GM21737 (cell line): Measurements from ENCODE around the gene IGSF3.
A peak's percentile ranks its signal among the peaks of the same experiment; 100 is the strongest.
"Not testable (repeated sequence)": the region's sequence is repeated elsewhere in the genome, so short reads cannot be mapped to it uniquely, and the experiment has no call there.

ENCODE experiments used
- ATAC-seq: cut with Tn5 transposase; IDR thresholded peaks from one replicate; pipeline ENCODE4 v1.9.1; 2021; ENCODE audit warnings: mild to moderate bottlenecking, moderate library complexity; ENCODE audit not compliant: unreplicated experiment

Gene IGSF3

GRCh38 chr1:116580446-116581322, 86.8 kb downstream of the IGSF3 start:
- ATAC-seq = no peak

GRCh38 chr1:116579259-116579875, 88.2 kb downstream of the IGSF3 start:
- ATAC-seq = no peak

- no peak for ATAC-seq
Measured at GRCh38 chr1:116578581-116578980, 89.0 kb downstream of the IGSF3 start.

GRCh38 chr1:116577759-116578314, 89.7 kb downstream of the IGSF3 start:
- no peak for ATAC-seq

- ATAC-seq = no peak
Measured at GRCh38 chr1:116574581-116575291, 92.8 kb downstream of the IGSF3 start.

GRCh38 chr1:116573431-116574095, 94.0 kb downstream of the IGSF3 start:
- ATAC-seq = no peak

GRCh38 chr1:116572771-116573430, 94.6 kb downstream of the IGSF3 start:
- ATAC-seq = no peak

- ATAC-seq = no peak
Measured at GRCh38 chr1:116572099-116572498, 95.4 kb downstream of the IGSF3 start.

GRCh38 chr1:116571215-116571919, 96.2 kb downstream of the IGSF3 start:
- ATAC-seq = no peak

- ATAC-seq = peak; percentile 54
Measured at GRCh38 chr1:116570358-116571214, 96.9 kb downstream of the IGSF3 start, which contains the start of gene CD58. Gene CD58, minus strand, starts transcription at chr1:116571026. Its CDS starts 54 bp downstream, at chr1:116570972.

- peak; percentile 18 for ATAC-seq
Measured at GRCh38 chr1:116569776-116570357, 97.7 kb downstream of the IGSF3 start.

GRCh38 chr1:116569381-116569670, 98.2 kb downstream of the IGSF3 start:
- no peak for ATAC-seq

GRCh38 chr1:116568662-116569380, 98.7 kb downstream of the IGSF3 start:
- ATAC-seq = no peak

GRCh38 chr1:116567790-116568661, 99.5 kb downstream of the IGSF3 start:
- ATAC-seq = no peak

GRCh38 chr1:116565222-116565621, 102.3 kb downstream of the IGSF3 start:
- no peak for ATAC-seq

- no peak for ATAC-seq
Measured at GRCh38 chr1:116564426-116564825, 103.1 kb downstream of the IGSF3 start.

GRCh38 chr1:116562465-116562864, 105.1 kb downstream of the IGSF3 start:
- not testable (repeated sequence) for ATAC-seq
